ENCODE data around the gene GOLPH3.

- no peak for TF ChIP-seq EZH2phosphoT487 (IDR thresholded peaks at IDR 0.05)
- no peak for TF ChIP-seq CTCF (IDR thresholded peaks at IDR 0.05)
- no peak for TF ChIP-seq EZH2 (IDR thresholded peaks at IDR 0.05)
Observed at GRCh38 chr5:32127711-32128110, 46.4 kb downstream of the GOLPH3 start.
